ENCODE data around the gene OR2Z1.

The OR2Z1 gene

DNA sequence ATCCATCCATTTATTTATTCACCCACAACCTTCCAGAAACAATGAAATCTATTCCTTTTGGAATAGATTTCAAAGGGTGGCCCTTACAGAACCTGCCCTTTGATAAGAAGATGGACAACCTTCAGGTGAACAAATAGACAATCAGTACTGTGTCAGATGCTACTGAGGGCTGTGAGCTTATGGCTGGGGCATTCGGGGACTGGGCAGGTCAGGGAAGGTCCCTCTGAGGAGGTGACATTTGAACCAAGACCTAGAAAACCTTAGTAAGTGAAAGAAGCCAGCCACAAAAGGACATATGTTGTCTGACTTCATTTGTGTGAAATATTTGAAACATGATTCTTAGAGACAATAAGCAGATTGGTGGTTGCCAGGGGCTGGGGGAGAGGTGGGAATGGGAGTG is 38.5 kb upstream of the OR2Z1 start:
- TF ChIP-seq, protein P1, sequence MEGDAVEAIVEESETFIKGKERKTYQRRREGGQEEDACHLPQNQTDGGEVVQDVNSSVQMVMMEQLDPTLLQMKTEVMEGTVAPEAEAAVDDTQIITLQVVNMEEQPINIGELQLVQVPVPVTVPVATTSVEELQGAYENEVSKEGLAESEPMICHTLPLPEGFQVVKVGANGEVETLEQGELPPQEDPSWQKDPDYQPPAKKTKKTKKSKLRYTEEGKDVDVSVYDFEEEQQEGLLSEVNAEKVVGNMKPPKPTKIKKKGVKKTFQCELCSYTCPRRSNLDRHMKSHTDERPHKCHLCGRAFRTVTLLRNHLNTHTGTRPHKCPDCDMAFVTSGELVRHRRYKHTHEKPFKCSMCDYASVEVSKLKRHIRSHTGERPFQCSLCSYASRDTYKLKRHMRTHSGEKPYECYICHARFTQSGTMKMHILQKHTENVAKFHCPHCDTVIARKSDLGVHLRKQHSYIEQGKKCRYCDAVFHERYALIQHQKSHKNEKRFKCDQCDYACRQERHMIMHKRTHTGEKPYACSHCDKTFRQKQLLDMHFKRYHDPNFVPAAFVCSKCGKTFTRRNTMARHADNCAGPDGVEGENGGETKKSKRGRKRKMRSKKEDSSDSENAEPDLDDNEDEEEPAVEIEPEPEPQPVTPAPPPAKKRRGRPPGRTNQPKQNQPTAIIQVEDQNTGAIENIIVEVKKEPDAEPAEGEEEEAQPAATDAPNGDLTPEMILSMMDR (conservative IDR thresholded peaks at IDR 0.05) = no peak
- no peak overlapping the region for H3K27ac ChIP-seq

DNA sequence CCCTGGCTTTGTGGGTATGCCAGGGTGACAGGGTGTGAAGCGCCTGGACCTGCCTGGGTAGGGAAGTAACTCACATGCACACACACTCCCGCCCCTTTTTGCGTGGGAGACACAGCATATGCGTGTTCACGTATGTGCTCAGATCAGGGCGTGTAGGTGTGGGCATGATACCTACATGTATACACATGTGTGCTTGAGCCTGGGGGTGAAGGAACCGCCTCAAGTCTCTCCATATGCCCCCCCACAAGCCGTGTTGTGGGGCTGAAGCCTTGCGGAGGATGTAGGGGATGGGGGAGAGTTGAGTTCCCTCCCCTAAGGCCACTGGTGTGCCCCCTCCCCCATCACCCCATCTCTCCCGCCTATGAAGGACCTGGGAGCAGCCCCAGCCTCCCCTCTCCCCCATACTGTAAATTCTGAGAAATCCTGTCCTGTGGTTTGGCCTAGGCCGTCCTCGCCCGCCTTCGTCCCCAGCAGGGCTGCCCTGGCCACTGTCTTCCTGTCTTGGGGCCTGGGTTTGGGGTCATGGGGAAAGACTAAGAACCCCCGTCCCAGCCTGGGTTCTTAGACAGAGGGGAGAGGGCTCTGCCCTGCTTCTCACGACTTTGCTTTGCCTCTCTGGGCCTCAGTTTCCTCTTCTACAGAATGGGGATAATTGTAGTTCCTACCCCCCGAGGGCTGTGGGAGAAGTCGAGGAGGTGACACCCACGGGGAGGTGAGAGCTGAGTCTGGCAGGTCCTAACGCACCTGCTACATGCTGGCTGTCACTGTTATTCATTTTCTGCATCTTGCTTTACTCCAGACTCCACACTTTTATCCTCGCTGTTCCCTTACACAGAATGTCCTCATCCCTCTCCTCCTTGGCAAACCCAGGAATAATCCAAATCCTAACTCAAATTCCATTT is 37.2 kb upstream of the OR2Z1 start:
- H3K27ac ChIP-seq = no peak overlapping the region
- TF ChIP-seq, protein P1 (conservative IDR thresholded peaks at IDR 0.05) = no peak

DNA sequence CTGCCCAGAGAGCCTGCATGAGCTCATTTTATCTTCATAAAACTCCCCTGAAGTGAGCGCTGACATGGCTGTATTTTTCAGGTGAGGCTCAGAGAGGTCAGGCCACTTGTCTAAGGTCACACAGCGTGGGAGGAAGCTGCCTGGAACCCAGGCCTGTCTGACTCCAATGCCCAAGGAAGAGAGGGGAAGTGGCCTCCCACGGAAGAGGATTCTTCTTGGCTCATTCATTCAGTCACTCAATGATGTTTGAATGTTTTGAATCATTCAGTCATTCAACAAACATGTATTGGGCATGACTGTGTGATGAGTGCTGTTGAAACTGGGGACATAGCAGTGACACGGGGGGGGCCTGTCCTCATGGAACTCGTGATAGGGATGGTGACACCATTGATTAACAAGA is 34.9 kb upstream of the OR2Z1 start:
- H3K27ac ChIP-seq = no peak overlapping the region
- TF ChIP-seq, protein P1 (conservative IDR thresholded peaks at IDR 0.05) = no peak

DNA sequence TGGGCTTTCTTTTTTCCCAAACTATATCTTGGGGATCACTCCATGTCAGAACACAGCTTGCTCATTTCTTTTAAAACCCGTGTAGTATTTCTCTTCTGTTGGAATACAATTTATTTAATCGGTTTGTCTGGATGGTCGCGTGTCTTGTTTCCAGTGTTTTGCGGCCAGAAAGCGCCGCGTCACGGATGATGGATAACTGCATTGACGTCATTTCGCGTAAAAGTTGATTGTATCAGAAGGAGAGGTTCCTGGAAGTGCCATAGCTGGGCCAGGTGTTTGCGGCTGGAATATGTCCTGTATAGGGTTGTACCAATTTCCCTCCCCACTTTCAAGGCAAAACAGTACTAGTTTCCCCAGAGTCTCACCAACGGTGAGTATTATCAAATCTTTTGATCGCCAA is 32.5 kb upstream of the OR2Z1 start:
- H3K27ac ChIP-seq = no peak overlapping the region
- TF ChIP-seq, protein P1 (conservative IDR thresholded peaks at IDR 0.05) = no peak

DNA sequence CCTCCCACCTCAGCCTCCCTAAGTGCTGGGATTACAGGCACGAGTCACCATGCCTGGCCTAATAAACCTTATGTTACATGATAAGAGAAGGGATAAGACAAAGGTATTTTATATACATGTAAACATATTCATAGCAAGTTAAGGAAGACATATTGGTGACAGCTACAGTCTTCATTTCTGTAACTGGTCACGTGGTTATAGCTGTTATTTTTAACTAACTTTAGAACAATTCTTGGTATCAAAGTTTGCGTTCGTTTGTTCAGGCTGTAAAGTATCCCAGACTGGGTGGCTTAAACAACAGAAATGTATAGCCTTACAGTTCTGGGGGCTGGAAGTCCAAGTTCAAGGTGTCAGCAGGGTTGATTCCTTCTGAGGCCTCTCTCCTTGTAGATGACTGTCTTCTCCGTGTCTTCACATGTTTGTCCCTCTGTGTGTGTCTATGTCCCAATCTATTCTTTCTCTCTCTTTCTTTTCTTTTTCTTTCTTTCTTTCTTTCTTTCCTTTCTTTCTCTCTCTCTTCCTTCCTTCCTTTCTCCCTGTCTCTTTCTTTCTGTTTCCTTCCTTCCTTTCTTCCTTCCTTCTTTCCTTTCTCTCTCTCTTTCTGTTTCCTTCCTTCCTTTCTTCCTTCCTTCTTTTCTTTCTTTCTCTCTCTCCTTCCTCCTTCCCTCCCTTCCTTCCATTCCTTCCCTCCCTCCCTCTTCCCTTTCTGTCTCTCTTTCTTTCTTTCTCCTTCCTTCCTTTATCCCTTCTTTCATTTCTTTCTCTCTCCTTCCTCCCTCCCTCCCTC is 30.5 kb upstream of the OR2Z1 start:
- no peak overlapping the region for H3K27ac ChIP-seq

DNA sequence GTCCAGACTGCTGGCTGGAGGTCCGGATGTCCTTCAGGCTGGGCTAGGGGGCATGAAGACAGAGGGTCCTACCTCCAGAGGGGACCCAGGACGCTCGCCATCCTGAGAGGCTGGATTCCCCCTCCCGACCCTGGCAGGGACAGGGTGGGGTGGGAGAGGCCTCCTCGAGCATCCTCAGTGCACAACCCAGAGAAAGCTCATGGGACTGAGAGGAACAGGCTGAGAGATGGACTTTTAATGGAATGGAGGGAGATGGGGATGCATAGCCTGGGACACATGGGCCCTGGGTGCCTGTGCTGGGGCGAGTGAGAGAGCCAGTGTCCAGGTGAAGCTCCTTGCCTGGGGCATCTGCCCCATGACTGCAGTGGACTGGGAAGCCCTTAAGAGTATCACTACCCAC is 25.9 kb upstream of the OR2Z1 start:
- TF ChIP-seq, protein P1 (conservative IDR thresholded peaks at IDR 0.05) = no peak

More for the DNA sequence above, 30.5 kb upstream of the OR2Z1 start:
- TF ChIP-seq, protein P1 (conservative IDR thresholded peaks at IDR 0.05) = no peak

DNA sequence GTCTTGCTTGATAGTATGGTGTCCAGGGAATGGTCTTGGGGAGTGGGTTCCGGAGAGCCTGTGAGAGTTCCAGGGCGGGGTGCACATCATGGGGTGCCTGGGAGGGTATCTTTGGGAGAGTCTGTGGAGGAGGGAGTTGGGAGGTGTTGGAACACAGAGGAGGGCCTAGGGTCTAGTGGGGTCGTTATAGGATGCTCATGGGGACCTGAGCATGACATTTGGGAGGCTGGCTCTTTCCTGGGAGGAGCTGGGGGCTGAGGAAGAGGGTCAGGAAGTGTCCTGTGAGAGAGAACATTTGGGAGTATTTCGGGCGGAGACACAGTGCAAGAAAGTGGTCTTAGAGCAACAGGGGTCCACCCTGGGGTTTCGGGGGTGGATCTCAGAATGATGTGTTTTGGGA is 25.5 kb upstream of the OR2Z1 start:
- TF ChIP-seq, protein P1 (conservative IDR thresholded peaks at IDR 0.05) = no peak
- no peak overlapping the region for H3K27ac ChIP-seq

More for the DNA sequence above, 25.9 kb upstream of the OR2Z1 start:
- H3K27ac ChIP-seq = no peak overlapping the region

Data from VCaP (cell line).